NCI-H2107 (cell line): Measurements from ENCODE around the gene KRT76.
"Not testable (repeated sequence)": the region's sequence is repeated elsewhere in the genome, so short reads cannot be mapped to it uniquely, and the experiment has no call there.

Experiments used
- DNase-seq: peaks from one replicate; lab custom pipeline; 2025; lab: John Stamatoyannopoulos, UW

Gene KRT76

DNA sequence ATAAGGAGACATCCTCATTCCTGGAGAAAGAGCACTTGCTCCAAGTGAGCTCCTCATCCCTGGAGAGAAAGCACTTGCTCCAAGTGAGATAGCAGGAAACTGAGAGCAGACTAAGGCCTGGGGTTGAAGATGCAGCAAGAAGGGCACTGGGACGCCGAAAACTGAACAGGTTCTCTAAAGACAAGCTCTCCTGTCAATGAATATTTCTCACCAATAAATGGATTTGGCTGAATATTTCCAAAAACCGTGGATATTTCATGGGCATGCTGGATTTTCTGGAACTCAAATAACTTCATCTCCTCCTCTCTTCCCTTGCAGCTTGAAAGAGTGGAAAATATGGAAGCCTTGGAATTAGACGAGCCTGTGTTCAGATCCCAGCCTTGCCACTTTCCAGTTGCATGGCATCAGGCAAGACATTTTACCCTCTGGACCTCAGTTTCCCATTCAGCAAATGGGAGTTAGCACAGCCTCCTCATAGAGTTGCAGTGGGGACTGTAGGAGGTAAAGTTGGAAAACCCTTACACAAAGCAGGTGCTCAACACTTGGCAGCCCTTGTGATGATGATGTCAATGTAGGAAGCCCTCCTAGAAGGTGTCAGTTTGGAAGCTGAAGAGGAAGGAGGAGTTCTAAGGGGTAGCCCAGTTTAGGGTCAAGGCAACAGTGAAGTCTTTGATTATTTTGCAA, 4.4 kb upstream of the KRT76 start:
- DNase-seq: no peak

DNA sequence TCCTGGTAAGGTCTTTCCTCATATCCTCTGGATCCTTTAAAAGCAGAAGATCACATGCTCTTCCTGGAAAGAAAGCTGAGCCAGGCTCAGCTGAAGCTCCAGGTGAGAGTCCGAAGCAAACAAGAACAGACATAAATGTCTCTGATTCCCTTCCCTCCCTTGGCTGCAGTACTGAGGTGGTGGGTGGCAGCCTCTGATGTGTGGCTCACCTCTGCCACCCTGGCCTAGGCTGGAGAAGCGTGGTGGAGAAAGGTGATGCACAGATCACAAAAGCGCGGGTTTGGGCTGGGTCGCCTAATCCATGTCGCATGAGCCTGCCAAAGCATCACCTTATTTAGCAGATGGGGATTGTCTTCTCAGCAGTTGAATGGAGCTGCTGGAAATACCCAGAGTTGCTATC, 2.8 kb upstream of the KRT76 start:
- DNase-seq: no peak

DNA sequence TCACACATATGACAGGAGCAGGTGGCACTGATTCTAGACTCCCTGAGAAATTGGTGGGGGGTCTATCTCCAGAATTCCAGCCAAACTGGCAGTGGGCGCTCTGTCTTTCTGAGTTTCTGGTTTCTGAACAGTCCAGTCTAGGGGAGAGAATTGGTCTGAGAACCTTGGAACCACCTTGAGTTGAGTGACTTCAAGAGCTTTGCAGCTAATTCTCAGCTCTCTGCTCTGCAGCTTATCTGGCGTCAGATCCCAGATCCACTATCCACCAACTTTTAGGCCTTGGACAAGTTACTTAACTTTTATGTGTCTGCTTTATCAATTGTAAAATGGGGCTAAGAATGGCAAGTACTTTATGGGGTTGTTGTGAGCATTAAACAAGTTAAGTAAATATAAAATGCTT, 1.7 kb upstream of the KRT76 start:
- DNase-seq: no peak

DNA sequence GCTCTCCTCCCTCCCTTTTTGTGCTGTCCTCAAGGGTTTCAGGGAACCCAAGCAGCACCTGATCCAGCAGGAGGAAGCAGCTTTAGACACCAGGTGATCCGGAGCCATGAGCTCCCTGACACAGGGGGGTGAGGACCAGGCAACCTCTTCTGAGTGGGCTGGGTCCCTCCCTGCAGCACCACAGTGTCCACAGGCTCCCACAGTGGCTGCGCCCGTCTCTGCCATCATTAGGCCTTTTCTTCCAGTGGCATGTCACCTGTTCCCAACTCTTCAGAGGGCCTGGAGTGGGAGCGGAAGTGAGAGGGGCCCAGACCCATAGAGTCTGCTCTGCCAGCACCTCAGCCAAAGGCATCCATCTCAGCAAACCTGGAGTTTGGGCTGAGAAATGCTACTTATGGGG, 421 bp upstream of the KRT76 start:
- no peak for DNase-seq

DNA sequence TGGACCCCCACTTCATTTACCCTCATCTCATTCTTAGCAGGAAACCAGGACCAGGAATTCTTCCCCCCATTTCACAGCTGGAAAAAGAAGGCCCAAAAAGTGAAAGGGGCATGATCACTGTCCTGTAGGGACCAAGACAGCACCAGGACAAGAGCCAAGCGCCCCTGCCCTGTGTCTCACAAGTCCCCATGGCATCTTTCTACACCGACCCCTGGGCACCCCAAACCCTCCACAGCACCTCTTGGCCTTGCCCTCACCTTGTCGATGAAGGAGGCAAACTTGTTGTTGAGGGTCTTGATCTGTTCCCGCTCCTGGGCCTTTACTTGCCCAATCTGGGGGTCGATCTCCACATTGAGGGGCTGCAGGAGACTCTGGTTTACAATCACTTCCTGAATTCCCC, 710 bp downstream of the KRT76 start:
- no peak for DNase-seq

DNA sequence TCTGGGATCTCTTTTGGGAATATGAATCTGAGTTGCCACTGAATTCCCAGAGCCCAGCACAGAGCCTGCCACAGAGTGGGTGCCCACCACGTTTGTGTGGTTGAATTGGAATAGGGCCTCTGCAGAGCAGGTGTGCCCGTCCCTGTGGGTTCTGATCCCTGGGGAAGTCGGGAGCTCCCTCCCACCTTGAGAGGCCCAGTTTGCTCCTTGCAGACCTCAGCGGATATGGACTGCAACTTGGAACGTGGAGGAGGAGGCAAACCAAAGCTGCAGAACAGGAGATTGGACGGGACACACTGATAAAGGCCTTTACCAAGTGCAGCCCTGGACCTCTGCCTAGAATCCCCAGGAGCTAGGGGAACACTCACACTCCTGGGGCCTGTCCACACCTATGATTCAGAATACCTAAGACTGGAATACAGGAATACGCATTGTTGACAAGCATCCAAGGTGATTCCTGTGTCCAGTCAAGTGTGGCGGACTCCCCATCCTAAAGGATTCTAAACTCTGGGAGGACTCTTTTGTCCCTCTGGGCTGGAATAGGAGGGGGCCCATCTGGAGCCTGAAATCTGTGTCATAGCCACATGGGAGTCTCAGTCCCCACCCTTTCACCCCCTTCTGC, 2.4 kb downstream of the KRT76 start:
- DNase-seq: no peak

DNA sequence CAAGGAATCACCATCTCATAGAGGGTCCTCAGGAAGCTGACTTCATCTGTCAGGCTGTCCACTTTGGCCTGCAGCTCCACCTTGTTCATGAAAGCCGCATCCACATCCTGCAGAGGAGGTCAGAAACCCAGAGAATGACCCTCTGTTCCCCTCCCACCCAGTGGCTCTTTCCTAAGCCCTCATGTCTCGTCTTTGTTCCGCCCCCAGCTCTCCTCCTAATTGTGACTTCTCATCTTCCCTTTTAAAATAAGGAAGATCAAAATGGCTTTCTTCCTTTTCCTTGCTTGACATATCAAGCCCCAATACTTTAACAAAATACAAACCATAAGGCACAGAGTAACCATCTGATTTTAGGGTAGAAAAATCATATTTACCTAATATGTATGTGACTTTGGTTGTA, 4.4 kb downstream of the KRT76 start:
- no peak for DNase-seq

DNA sequence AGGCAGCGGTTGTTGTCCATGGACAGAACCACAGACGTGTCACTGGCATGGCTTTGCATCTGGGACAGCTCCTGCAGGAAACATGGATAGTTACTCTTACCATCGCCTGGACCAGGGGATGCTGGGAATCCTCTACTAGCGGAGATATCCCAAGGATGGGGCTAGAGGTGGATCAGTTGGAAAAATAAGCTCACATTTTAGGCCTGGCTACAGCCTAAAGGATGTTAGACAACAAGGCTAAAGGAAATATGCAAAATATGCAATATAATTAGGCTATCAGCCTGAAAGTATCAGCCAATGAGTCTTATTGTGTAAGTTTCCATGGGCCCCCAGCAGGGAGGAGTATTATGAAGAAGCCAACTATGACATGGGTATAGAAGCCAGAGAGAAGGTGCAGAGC, 5.0 kb downstream of the KRT76 start:
- no peak for DNase-seq

DNA sequence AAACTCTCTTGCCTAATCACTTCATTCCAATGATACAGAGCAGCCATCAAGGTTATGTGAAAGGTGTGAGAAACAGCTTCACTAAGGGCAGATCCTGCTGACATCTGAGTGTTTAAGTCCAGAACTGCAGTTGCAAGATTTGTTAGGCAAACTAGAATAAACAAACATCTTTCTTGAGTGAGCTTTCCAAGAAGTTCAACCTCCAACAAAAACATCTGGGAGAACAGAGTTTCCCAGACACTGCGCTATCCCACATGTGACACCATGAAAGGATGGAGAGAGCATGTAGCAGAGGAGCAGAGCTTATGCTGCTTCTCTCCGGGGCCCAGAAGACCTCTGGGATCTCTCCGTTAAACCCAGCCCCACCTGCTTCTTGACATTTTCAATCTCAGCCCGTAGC, 5.6 kb downstream of the KRT76 start:
- no peak for DNase-seq

DNA sequence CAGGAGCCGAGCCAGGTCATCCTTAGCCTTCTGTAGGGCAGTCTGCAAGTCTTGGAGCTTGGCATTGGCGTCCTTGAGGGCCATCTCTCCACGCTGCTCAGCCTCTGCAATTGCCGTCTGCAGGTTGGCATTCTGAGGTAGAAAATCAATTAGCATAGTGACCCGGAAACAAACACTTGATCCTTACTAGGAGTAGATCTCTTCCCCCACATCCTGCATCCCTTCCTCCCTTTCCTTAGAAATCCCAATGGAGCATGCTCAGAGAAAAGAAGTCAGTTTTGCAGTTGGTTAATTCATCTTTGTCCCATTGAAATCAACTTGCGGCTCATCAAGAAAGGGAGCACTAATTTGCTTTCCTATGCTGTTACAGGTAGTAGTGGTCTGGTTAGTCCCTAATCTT, 6.1 kb downstream of the KRT76 start:
- DNase-seq: no peak

DNA sequence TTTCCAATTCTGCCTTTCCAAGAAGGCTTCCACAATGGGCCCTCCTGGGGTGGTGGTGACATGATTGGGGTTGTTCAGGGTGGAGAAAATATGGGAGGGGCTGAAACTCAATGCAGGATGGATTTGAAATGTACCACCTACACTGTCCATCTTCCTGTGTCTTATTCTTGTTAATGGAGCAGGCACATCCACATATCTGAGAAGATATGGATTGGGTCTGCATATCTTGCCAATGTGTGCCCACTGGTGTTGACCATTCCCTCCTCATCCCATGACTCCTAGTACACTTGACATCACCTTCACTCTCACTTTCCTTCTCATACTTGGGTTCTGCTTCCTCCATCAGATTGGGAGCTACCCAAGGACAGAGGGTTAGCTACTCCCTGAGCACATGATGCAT, 7.2 kb downstream of the KRT76 start:
- no peak for DNase-seq

DNA sequence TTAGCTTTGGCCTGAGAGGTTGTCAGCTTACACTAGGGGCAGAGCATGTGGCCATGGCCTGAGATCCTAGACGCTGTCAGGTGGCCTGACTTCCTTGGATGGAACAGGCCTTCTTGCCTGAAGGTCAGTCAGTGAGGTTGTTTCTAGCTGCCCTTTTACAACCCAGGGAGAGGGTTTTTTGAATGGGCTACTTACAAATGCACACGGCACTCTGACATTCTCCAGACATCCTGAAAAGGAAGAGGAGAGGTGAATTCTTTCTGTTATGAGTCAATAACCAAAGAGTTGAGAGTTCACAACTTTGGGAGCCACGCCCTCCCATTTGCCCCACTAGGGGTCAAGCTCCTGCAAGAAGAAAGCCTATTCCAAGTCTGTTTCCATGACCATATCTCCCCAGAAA, 7.8 kb downstream of the KRT76 start:
- DNase-seq: no peak

DNA sequence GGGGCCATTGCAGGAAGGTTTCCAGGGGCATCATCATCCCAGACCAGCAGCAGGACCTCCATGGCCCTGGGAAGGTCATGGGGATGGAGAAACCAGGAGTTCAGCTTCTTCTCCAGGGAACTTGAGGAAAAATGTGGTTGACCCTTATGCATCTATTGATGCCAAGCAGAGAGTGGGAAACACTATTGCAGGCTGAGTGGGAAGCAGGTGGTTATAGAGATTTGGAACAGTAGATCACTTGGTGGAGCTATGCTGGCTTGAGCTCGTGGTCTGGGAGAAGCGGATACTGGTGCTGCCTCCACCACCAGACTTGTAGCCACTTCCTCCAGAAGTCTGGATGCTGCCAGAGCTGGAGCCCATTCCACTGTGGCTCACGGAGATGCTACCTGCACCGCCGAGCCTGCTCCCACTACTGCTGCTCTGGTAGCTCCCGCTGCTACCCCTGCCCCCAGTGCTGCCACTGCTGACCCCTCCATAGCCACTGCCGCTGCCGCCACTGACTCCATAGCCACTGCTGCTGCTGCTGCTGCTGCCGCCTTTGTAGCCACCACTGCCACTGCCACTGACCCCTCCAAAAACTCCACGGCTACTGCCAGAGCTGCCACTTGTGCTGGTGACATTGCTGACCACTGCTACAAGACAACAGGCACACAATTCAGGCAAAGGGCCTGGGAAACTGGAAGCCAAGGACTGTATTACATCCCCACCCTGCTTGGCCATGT, 8.5 kb downstream of the KRT76 start:
- no peak for DNase-seq

DNA sequence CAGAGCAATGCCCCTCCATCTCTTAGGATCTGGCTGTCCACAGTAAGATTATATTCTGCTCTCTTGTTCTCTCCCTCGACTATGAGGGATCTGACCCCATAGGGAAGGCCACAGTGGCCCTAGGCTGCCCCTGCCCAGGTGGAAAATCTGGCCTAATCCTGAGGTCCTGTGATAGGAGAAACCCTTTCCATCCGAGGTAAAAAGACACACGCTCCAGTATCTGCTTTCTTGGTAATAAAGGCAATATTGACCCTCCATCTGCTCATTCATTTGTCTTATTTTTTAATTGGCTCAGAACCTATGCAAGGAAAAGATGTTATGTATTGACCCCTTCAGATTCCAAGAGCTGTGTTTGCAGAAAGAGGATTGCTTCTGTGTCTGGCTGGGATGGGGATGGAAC, 9.7 kb downstream of the KRT76 start:
- no peak for DNase-seq

DNA sequence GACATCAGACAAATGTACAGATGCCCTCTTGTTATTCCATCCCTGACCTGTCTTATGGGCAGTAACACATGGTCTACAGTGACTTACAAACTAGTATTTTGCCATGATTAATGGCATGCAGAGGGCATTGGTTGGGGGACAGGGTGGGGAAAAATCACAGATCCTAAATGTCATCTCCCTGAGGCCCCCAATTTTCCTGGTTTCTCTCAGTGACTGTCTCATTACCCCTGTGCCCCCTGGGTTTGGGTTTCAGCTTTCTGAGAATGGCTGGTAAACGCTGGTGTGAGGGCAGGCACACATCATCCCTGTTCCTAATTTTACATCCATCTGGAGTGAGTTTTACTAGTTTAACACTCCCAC, 10.1 kb downstream of the KRT76 start:
- DNase-seq: no peak

DNA sequence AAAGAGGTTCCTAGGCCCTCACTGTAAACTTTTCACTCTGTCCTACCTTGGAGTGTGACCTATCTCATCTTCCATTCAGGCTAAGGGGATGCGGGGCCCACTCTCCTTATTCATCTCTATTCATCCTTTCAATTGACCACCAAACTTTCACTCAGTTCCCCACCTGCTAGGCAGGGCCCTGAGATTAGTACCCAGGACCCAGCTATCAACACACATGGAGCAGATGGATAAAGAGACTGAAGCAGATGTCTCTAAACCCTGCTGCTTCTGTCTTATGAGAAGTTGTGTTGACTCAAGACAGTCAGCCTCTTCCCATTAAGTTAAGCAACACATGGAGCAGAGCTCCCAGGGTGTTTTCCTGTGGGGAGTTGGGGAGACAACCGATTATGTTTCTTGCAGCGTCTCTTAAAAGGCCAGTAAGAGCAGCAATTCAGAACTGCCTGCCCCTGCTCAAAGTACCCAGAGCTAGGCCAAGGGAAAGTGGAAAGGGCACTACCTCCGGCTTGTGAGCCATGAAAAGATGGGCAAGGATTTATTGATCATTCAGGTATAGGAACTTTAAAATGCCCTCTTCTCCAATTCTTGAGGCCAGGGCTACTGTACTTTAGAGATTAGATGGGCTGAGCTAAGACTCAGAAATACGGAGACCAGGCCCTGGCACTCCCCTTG, 10.7 kb downstream of the KRT76 start:
- DNase-seq: no peak

DNA sequence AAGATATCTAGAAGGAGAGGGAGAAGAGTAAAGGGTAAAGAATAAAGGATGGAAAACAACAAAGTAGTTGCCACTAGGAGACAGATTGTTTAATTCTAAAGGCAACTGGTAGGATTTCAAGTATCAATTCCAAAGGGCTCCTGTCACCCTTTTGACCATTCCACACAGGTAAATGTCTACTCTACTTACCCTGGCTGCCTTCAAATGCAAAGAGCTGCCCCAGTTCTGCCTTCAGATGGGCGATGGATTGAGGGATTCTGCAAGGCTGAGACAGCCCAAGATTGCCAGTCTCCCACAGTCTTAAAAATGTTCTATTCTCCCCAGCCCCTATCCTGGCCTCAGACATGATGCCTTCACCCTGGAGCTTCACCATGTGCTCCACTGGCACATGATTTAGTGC, 11.4 kb downstream of the KRT76 start:
- DNase-seq: no peak

DNA sequence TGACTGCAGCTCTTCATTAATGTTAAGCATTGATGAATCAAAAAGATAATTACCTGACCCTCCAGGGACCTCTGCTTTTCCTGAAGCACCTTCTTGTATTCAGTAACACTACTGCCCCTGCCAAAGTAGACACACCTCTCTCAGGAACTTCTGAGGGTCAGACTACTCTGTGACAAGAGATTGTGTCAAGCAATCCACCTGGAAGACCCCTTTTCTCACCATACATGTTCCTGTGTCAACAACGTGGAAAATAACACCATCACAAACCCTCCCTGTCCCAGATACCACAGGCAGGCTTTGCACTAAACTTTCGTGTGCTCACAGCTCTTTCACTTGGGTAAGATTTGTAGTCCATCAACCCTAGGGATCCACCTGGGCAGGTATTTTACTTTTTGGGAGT, 13.2 kb downstream of the KRT76 start:
- DNase-seq: no peak

DNA sequence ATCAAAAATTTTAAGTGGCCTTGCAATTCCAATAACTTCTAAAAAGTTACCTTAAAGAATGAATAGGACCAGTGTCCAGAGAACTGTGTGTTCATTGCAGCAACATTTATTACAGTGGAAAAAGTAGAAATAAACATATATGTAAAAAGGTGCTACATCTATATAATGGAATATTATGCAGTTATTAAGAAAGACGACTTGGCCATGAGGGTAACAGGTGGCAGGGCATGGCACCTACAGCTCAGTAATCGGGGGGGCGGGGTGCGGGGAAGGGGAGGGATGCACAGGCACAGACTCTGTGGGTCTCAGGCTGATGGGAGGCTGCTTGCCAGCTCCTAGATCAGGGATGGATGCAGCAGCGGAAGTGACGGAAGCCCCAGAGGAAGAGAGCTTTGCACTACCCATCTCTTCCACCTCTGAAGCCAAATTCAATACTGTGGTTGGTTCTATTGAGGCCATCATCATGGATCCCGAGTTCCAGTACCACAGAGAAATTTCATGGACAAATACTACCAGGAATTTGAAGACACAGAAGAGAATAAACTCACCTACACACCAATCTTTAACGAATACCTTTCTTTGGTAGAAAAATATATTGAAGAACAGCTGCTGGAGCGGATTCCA, 14.0 kb downstream of the KRT76 start:
- DNase-seq: no peak

DNA sequence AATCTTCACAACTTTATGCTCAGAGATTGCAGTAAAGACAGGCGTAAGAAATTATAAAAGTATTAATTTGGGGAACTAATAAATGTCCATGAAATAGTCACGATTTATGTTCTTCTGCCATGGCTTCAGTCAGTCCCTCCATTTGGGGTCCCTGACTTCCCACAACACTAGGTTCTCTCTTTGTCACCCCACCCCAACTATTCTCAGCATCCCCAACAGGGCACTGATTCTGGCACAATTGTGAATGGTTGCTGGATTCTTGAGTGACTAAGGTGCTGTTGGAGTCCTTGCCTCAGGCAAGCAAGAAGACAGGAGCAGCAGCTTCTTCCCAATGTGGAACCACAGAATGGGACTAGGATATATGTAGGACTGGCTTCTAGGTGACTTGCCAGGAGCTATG, 15.3 kb downstream of the KRT76 start:
- no peak for DNase-seq

DNA sequence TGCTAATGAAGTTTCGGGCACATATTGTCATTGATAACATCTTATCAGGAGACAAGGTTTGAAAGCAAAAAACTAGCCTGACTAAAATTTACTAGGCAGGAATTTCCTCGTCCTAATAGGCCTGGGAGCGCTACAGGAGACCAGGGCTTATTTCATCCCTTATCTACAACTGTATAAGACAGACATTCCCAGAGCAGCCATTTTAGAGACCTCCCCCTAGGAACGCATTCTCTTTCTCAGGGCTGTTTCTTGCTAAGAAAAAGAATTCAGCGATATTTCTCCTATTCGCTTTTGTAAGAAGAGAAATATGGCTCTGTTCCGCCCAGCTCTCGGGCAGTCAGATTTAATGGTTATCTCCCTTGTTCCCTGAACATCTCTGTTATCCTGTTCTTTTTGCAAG, 15.9 kb downstream of the KRT76 start:
- DNase-seq: not testable (repeated sequence)

DNA sequence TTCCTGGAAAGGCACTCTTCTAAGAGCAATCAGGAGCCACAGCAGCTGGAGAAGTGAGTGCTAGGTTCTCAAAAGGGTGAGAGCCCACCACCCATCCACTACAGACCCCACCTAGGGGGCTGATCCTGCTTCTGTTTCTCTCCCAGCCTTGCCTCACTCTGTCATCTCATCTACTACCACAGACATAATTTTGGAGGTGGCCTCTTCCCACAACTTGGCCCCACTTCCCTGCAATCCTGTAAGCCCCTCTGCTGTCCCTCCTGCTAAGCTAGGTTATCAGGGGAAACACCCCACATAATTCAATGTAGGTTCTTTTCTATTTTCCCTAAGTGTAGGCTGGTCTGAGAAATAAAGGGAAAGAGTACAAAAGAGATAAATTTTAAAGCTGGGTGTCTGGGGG, 16.5 kb downstream of the KRT76 start:
- no peak for DNase-seq

DNA sequence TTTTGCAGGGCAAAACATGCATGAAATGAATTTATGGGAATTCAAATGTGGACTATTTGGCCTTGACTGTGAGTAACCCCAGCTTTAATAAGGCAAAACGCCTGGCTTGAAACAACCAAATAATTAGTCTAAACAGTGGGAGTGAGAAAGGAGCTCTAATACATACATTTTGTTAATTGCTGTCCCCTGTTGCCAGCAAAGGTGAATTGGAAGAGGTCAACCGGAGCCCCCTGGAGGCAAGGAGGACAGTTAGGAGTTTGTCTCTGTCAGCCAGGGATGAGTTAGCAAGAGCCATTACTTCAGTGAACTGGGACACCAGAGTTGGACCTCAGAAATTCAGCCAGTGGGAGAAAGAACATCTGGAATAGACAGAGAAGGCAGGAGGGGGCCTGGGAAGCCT, 17.4 kb downstream of the KRT76 start:
- DNase-seq: no peak
